HG03432 (cell line): ENCODE data around the gene JOSD2.
"Not testable (repeated sequence)": the region's sequence is repeated elsewhere in the genome, so short reads cannot be mapped to it uniquely, and the experiment has no call there.

Source experiments
- ATAC-seq: cut with Tn5 transposase; IDR thresholded peaks from one replicate; pipeline ENCODE4 v1.9.1; 2021; ENCODE audit warnings: mild to moderate bottlenecking, moderate library complexity; ENCODE audit not compliant: unreplicated experiment

JOSD2 gene

GRCh38 chr19:50478901-50479715, 31.9 kb downstream of the JOSD2 start:
- ATAC-seq, result no peak

- no peak for ATAC-seq
These were observed 33.1 kb downstream of the JOSD2 start for GRCh38 chr19:50477751-50478515.

- ATAC-seq, result no peak
These were observed 34.1 kb downstream of the JOSD2 start for GRCh38 chr19:50476907-50477238.

GRCh38 chr19:50476224-50476906, 34.6 kb downstream of the JOSD2 start, which contains the start of the genes EMC10 and GARIN5A:
Gene EMC10, plus strand, starts transcription at chr19:50476507. Its CDS starts 38 bp downstream, at chr19:50476545.
Gene GARIN5A, minus strand, starts transcription at chr19:50476848. Its CDS starts 460 bp downstream, at chr19:50476388.
- ATAC-seq, result peak; percentile 85

- ATAC-seq, result peak; percentile 7
These were observed 35.2 kb downstream of the JOSD2 start for GRCh38 chr19:50475736-50476223.

- ATAC-seq, result no peak
These were observed 35.9 kb downstream of the JOSD2 start for GRCh38 chr19:50475101-50475568.

GRCh38 chr19:50473336-50473735, 37.7 kb downstream of the JOSD2 start:
- ATAC-seq, result not testable (repeated sequence)

- no peak for ATAC-seq
These were observed 42.2 kb downstream of the JOSD2 start for GRCh38 chr19:50468818-50469217.

GRCh38 chr19:50467566-50467965, 43.4 kb downstream of the JOSD2 start:
- no peak for ATAC-seq

- no peak for ATAC-seq
These were observed 44.3 kb downstream of the JOSD2 start for GRCh38 chr19:50466706-50467039.

- ATAC-seq, result no peak
These were observed 44.8 kb downstream of the JOSD2 start for GRCh38 chr19:50465986-50466705.

- no peak for ATAC-seq
These were observed 46.0 kb downstream of the JOSD2 start for GRCh38 chr19:50465000-50465399.

- ATAC-seq, result no peak
These were observed 46.6 kb downstream of the JOSD2 start for GRCh38 chr19:50464348-50464747.

- no peak for ATAC-seq
These were observed 48.0 kb downstream of the JOSD2 start for GRCh38 chr19:50462970-50463369.

GRCh38 chr19:50461066-50461875, 49.7 kb downstream of the JOSD2 start:
- peak; percentile 53 for ATAC-seq

GRCh38 chr19:50460161-50460765, 50.7 kb downstream of the JOSD2 start:
- ATAC-seq, result peak; percentile 50

GRCh38 chr19:50459638-50460037, 51.4 kb downstream of the JOSD2 start:
- no peak for ATAC-seq

GRCh38 chr19:50459067-50459456, 51.9 kb downstream of the JOSD2 start:
- no peak for ATAC-seq

- ATAC-seq, result no peak
These were observed 52.5 kb downstream of the JOSD2 start for GRCh38 chr19:50458396-50459066.
